Measurements from ENCODE around the gene ZC3HAV1L.

DNA sequence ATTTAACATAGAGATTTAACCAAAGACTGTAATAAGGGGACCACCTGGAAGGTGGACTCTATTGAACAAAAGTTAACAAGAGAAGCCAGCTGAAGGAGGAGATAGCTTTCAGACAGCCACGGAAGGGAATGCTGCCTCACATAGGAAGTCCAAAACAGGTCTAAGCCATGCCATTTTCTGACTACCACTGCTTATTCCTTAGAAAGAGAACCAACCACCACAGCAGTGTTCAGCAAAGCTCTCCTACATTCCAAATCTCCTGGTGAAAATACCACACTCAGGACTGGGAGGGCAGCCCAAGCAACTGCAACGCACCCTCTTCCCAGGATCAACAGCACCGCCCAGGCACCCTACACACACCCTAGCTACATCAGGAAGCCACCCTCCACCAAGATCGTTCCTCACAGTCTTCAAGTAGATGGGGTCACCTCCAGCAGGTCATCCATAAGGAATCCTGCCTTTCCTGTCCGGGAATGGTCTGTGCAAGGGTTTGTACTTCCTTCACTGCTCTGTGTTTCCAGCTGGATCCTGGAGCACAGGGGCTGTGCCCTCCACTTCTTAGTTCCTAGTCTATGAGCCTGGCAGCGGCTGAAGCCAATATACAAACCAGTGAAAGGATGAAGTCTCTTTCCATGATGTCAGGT, 57.2 kb downstream of the ZC3HAV1L start:
- TF ChIP-seq SIN3A (conservative IDR thresholded peaks at IDR 0.05 in 1 of 2, IDR thresholded peaks at IDR 0.05 in 1 of 2; ENCODE audit: low read depth in 1 of 2, low read length in 2 of 2) (no peak), POLR2AphosphoS5 (IDR thresholded peaks at IDR 0.05; ENCODE audit: low read depth, low read length) (no peak), TCF12 (IDR thresholded peaks at IDR 0.05; ENCODE audit: low read depth, low read length) (no peak), EP300 (IDR thresholded peaks at IDR 0.05; ENCODE audit: borderline replicate concordance in 1 of 2, low read depth in 2 of 2, low read length in 2 of 2) (no peak), POU5F1 (IDR thresholded peaks at IDR 0.05; ENCODE audit: low read depth, low read length) (no peak), JUND (IDR thresholded peaks at IDR 0.05; ENCODE audit: low read length) (no peak), MAX (IDR thresholded peaks at IDR 0.05) (no peak)
- TF ChIP-seq, protein P1, sequence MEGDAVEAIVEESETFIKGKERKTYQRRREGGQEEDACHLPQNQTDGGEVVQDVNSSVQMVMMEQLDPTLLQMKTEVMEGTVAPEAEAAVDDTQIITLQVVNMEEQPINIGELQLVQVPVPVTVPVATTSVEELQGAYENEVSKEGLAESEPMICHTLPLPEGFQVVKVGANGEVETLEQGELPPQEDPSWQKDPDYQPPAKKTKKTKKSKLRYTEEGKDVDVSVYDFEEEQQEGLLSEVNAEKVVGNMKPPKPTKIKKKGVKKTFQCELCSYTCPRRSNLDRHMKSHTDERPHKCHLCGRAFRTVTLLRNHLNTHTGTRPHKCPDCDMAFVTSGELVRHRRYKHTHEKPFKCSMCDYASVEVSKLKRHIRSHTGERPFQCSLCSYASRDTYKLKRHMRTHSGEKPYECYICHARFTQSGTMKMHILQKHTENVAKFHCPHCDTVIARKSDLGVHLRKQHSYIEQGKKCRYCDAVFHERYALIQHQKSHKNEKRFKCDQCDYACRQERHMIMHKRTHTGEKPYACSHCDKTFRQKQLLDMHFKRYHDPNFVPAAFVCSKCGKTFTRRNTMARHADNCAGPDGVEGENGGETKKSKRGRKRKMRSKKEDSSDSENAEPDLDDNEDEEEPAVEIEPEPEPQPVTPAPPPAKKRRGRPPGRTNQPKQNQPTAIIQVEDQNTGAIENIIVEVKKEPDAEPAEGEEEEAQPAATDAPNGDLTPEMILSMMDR (IDR thresholded peaks at IDR 0.05; ENCODE audit: control extremely low read depth in 1 of 3, insufficient read depth in 1 of 3, low read depth in 1 of 3, low read length in 3 of 3): no peak
- TF ChIP-seq, protein P2, sequence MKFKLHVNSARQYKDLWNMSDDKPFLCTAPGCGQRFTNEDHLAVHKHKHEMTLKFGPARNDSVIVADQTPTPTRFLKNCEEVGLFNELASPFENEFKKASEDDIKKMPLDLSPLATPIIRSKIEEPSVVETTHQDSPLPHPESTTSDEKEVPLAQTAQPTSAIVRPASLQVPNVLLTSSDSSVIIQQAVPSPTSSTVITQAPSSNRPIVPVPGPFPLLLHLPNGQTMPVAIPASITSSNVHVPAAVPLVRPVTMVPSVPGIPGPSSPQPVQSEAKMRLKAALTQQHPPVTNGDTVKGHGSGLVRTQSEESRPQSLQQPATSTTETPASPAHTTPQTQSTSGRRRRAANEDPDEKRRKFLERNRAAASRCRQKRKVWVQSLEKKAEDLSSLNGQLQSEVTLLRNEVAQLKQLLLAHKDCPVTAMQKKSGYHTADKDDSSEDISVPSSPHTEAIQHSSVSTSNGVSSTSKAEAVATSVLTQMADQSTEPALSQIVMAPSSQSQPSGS (IDR thresholded peaks at IDR 0.05; ENCODE audit: low read length): no peak
